SK-N-MC (cell line): ENCODE results near the gene NEK6.

Experiments
- EZH2 ChIP-seq: fragments of 200-600 bp; sonication (generic); IDR thresholded peaks from one replicate; pipeline ENCODE4 v1.6.1; 2017; ENCODE audit warnings: antibody characterized with exemption
- FOXP2 ChIP-seq: optimal IDR thresholded peaks from 2 replicates; pipeline ENCODE3; 2011; ENCODE audit warnings: mild to moderate bottlenecking, moderate library complexity; ENCODE audit not compliant: insufficient read depth; ENCODE audit errors: extremely low read length, control extremely low read depth
- POLR2AphosphoS5 ChIP-seq: IDR thresholded peaks from 2 replicates; pipeline ENCODE4 v1.6.1; 2012; ENCODE audit warnings: mild to moderate bottlenecking, low read depth, low read length, borderline replicate concordance

GRCh38 chr9:124388275-124389048 is 130.7 kb downstream of the NEK6 start:
- TF ChIP-seq EZH2 = no peak
- no peak for TF ChIP-seq POLR2AphosphoS5
- no peak for TF ChIP-seq FOXP2
